GM18508 (cell line): Measurements from ENCODE around the gene TNFRSF6B.
"Not testable (repeated sequence)": the region's sequence is repeated elsewhere in the genome, so short reads cannot be mapped to it uniquely, and the experiment has no call there.

Experiments used
- ATAC-seq: cut with Tn5 transposase; IDR thresholded peaks from one replicate; pipeline ENCODE4 v1.9.1; 2021; ENCODE audit warnings: moderate number of reproducible peaks; ENCODE audit not compliant: insufficient read depth, unreplicated experiment

TNFRSF6B gene

GRCh38 chr20:63661959-63662812 lies 34.3 kb upstream of the TNFRSF6B start:
- ATAC-seq = no peak

- no peak for ATAC-seq
These were observed 33.7 kb upstream of the TNFRSF6B start for GRCh38 chr20:63662813-63663189.

GRCh38 chr20:63663332-63664066 lies 33.0 kb upstream of the TNFRSF6B start:
- no peak for ATAC-seq

- ATAC-seq = no peak
These were observed 32.2 kb upstream of the TNFRSF6B start for GRCh38 chr20:63664143-63664851.

GRCh38 chr20:63664861-63665594 lies 31.4 kb upstream of the TNFRSF6B start:
- ATAC-seq = no peak

- ATAC-seq = no peak
These were observed 30.7 kb upstream of the TNFRSF6B start for GRCh38 chr20:63665708-63666107.

GRCh38 chr20:63667858-63668257 lies 28.6 kb upstream of the TNFRSF6B start:
- no peak for ATAC-seq

GRCh38 chr20:63668351-63668750 lies 28.1 kb upstream of the TNFRSF6B start:
- ATAC-seq = no peak

GRCh38 chr20:63671695-63672094 lies 24.8 kb upstream of the TNFRSF6B start:
- not testable (repeated sequence) for ATAC-seq

GRCh38 chr20:63672666-63673065 lies 23.8 kb upstream of the TNFRSF6B start:
- ATAC-seq = no peak

- ATAC-seq = no peak
These were observed 22.5 kb upstream of the TNFRSF6B start for GRCh38 chr20:63673951-63674350.

GRCh38 chr20:63675681-63676368 lies 20.6 kb upstream of the TNFRSF6B start:
- ATAC-seq = no peak

GRCh38 chr20:63678071-63678470 lies 18.4 kb upstream of the TNFRSF6B start:
- ATAC-seq = no peak

- ATAC-seq = no peak
These were observed 17.6 kb upstream of the TNFRSF6B start for GRCh38 chr20:63678667-63679465.

GRCh38 chr20:63679799-63680305 lies 16.6 kb upstream of the TNFRSF6B start:
- ATAC-seq = no peak

GRCh38 chr20:63680427-63680826 lies 16.0 kb upstream of the TNFRSF6B start:
- no peak for ATAC-seq

- ATAC-seq = no peak
These were observed 15.4 kb upstream of the TNFRSF6B start for GRCh38 chr20:63680857-63681608.

- ATAC-seq = no peak
These were observed 14.8 kb upstream of the TNFRSF6B start for GRCh38 chr20:63681609-63682142.
